Measurements from ENCODE around the gene SREBF1. TPM values are rescaled to one million over a fixed set of nuclear protein-coding genes. Genes with fewer than 3 reads are reported as not detected.

The SREBF1 gene
- total and polyA plus RNA-seq, 8 donors: 13.1 to 207 (median 80.3) TPM

- intact Hi-C loops (cut with DNase I; ENCODE audit: low total_unique reads): loop anchor here (10.0 kb wide), 1 partner anchor 98 kb away; the partner anchor contains the start of gene RAI1
- DNase-seq: peak; percentile 46 to 81
- H3K4me1 ChIP-seq: peaks cover 82 to 95% (median 92%) of the 10 kb centered on the region in 4 donors
- WGBS, 5 donors: 1% methylated on average over 22 to 56 of the region's 57 CpGs
- TF ChIP-seq POLR2A (IDR thresholded peaks at IDR 0.05) (no peak), POLR2AphosphoS5 (IDR thresholded peaks at IDR 0.05) (no peak), CTCF (IDR thresholded peaks at IDR 0.05) (no peak), EP300 (IDR thresholded peaks at IDR 0.05) (no peak)
- no peaks in the 10 kb centered on the region for H3K9me3 ChIP-seq
- peaks cover 0 to 23% (median 8%) of the 10 kb centered on the region in 3 donors for H3K27me3 ChIP-seq
- no peaks in the 10 kb centered on the region for H3K36me3 ChIP-seq
- H3K4me3 ChIP-seq: peak overlapping the region; percentile 45 to 69 (median 58)
- peak overlapping the region; percentile 80 to 91 (median 88) for H3K27ac ChIP-seq
Observed at GRCh38 chr17:17782523-17783115, 54.2 kb downstream of the SREBF1 start.

GRCh38 chr17:17781591-17782496, 54.9 kb downstream of the SREBF1 start:
- H3K9me3 ChIP-seq: no peaks in the 10 kb centered on the region
- H3K4me1 ChIP-seq: peaks cover 79 to 97% (median 95%) of the 10 kb centered on the region in 4 donors
- WGBS, 5 donors: 1 to 9% (median 3%) methylated on average over 36 to 88 of the region's 88 CpGs
- H3K27me3 ChIP-seq: peaks cover 0 to 23% (median 8%) of the 10 kb centered on the region in 3 donors
- H3K4me3 ChIP-seq: peak overlapping the region; percentile 45 to 69 (median 58)
- peak overlapping the region; percentile 80 to 91 (median 88) for H3K27ac ChIP-seq
- DNase-seq: peak; percentile 84 to 92
- intact Hi-C loops (cut with DNase I; ENCODE audit: low total_unique reads): loop anchor here (10.0 kb wide), 1 partner anchor 97 kb away; the partner anchor contains the start of gene RAI1
- TF ChIP-seq CTCF (IDR thresholded peaks at IDR 0.05) (no peak), POLR2A (IDR thresholded peaks at IDR 0.05) (no peak), POLR2AphosphoS5 (IDR thresholded peaks at IDR 0.05) (peak in 1 of 3 donors; percentile 44), EP300 (IDR thresholded peaks at IDR 0.05) (no peak)
- no peaks in the 10 kb centered on the region for H3K36me3 ChIP-seq

- Histone ChIP-seq H3K4me1 (peaks cover 71 to 90% (median 88%) of the 10 kb centered on the region in 4 donors), H3K4me3 (peak overlapping the region; percentile 45 to 69 (median 58)), H3K27me3 (peaks cover 0 to 23% (median 8%) of the 10 kb centered on the region in 3 donors), H3K27ac (peak overlapping the region; percentile 80 to 91 (median 88)), H3K36me3 (no peaks in the 10 kb centered on the region), H3K9me3 (no peaks in the 10 kb centered on the region)
- intact Hi-C loops (cut with DNase I; ENCODE audit: low total_unique reads): loop anchor here (10.0 kb wide), 1 partner anchor 96 kb away; the partner anchor contains the start of gene RAI1
- peak; percentile 52 to 86 for DNase-seq
- TF ChIP-seq CTCF (IDR thresholded peaks at IDR 0.05): peak in 3 of 7 experiments; percentile 9 to 22 (median 20)
- TF ChIP-seq POLR2AphosphoS5 (IDR thresholded peaks at IDR 0.05): peak in 1 of 3 donors; percentile 60
- no peak for TF ChIP-seq EP300 (IDR thresholded peaks at IDR 0.05)
- 21 to 41% (median 33%) methylated on average over 11 of the region's 11 CpGs for WGBS, 5 donors
Observed at GRCh38 chr17:17780922-17781590, 55.7 kb downstream of the SREBF1 start.

All from stomach (tissue), 9 donors.